ENCODE results near the gene PSME2. TPM values are rescaled to one million over a fixed set of nuclear protein-coding genes. Genes with fewer than 3 reads are reported as not detected.

Gene PSME2
- total RNA-seq, 4 donors from 2014 or later: 39.3 to 75.2 (median 47.0) TPM

GRCh38 chr14:24141097-24141880 lies 5.1 kb downstream of the PSME2 start, which contains the start of gene EMC9:
Gene EMC9, minus strand, starts transcription at chr14:24141591. Its CDS starts 287 bp downstream, at chr14:24141304.
- peak; percentile 100 for DNase-seq (ENCODE audit: low spot score in 2 of 2)
- Histone ChIP-seq H3K9me3 (no peaks in the 10 kb centered on the region), H3K4me1 (peaks cover 61% of the 10 kb centered on the region), H3K27me3 (no peaks in the 10 kb centered on the region), H3K4me3 (peak within 1 kb of the TSS; percentile 76), H3K36me3 (peaks cover 32% of the 10 kb centered on the region), H3K27ac (peak within 1 kb of the TSS; percentile 89)
- 0% methylated on average over 40 of the region's 65 CpGs for WGBS
- TF ChIP-seq, protein P1, sequence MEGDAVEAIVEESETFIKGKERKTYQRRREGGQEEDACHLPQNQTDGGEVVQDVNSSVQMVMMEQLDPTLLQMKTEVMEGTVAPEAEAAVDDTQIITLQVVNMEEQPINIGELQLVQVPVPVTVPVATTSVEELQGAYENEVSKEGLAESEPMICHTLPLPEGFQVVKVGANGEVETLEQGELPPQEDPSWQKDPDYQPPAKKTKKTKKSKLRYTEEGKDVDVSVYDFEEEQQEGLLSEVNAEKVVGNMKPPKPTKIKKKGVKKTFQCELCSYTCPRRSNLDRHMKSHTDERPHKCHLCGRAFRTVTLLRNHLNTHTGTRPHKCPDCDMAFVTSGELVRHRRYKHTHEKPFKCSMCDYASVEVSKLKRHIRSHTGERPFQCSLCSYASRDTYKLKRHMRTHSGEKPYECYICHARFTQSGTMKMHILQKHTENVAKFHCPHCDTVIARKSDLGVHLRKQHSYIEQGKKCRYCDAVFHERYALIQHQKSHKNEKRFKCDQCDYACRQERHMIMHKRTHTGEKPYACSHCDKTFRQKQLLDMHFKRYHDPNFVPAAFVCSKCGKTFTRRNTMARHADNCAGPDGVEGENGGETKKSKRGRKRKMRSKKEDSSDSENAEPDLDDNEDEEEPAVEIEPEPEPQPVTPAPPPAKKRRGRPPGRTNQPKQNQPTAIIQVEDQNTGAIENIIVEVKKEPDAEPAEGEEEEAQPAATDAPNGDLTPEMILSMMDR (IDR thresholded peaks at IDR 0.05): peak; percentile 54 to 78
- TF ChIP-seq POLR2A (IDR thresholded peaks at IDR 0.05): no peak
- TF ChIP-seq POLR2AphosphoS5 (IDR thresholded peaks at IDR 0.05): peak in 2 of 3 donors; percentile 9 to 45

DNA sequence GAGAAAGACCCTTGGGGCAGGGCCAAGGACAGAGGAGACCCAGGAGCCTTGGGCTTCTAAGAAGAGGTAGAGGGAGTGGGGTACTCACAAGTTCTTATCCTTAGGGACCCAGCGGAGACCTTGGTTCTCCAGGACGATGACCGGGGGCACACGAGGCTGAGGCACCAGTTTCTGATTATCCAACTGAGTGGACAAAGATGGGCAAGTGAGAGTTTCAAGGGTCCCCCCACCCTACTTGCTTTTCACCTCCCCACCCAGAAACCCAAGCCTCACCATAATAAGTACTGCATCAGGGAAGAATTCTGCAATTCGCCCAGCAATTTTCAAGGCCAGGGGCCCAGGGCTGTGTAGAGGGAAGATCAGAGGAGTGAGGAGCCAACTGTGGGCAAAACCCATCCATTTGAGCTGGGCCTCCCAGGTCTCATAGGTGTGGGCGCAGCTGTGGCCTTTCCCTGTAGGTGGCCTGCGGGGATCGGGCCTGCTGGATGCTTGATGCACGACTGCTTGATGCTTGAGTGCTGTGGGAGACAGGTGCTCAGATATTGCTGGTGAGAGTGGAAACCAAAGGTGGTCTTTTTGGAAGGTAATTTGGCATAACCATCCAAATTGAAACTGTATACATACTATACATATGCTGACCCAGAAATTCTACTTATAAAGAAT lies 7.0 kb downstream of the PSME2 start:
- Histone ChIP-seq H3K27me3 (no peaks in the 10 kb centered on the region), H3K27ac (no peak overlapping the region), H3K36me3 (peaks cover 32% of the 10 kb centered on the region), H3K4me1 (peaks cover 54% of the 10 kb centered on the region), H3K9me3 (no peaks in the 10 kb centered on the region), H3K4me3 (peak overlapping the region; percentile 76)
- WGBS: 86% methylated on average over 9 of the region's 9 CpGs
- DNase-seq (ENCODE audit: low spot score in 2 of 2): no peak
- TF ChIP-seq, protein P1 (IDR thresholded peaks at IDR 0.05): no peak
- TF ChIP-seq POLR2AphosphoS5 (IDR thresholded peaks at IDR 0.05): no peak
- no peak for TF ChIP-seq EP300 (IDR thresholded peaks at IDR 0.05)
- no peak for TF ChIP-seq POLR2A (IDR thresholded peaks at IDR 0.05)

DNA sequence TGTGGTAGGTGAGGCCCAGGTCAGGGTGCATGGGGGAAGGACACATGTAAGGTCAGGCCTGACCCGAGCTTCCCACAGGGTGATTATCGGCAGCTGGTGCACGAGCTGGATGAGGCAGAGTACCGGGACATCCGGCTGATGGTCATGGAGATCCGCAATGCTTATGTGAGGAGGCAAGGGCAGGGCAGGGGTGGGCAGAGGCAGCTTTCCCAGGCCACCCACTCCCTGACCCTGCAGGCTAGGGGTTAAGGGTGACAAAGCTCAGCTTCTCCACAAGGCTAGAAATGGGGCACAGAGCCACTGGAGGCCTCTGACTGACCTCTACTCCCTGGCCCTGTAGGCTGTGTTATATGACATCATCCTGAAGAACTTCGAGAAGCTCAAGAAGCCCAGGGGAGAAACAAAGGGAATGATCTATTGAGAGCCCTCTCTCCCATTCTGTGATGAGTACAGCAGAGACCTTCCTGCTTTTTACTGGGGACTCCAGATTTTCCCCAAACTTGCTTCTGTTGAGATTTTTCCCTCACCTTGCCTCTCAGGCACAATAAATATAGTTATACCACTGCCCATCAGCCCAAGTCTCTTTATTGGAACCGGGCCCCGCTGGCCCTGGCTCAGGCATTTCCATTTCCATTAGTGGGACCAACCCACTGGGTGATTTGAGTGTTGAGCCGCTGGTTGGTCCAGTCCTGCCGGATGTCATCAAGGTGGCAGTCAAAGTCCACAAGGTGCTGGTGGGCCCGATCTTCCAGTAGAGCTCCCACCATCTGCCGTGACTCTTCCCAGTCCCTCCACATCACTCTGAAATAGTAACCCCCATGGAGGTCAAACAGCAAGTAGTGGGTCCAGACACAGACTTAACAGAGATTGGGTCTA lies 7.8 kb downstream of the PSME2 start:
- Histone ChIP-seq H3K4me3 (no peak overlapping the region), H3K27me3 (no peaks in the 10 kb centered on the region), H3K36me3 (peaks cover 28% of the 10 kb centered on the region), H3K4me1 (peaks cover 54% of the 10 kb centered on the region), H3K9me3 (no peaks in the 10 kb centered on the region), H3K27ac (no peak overlapping the region)
- no peak for DNase-seq (ENCODE audit: low spot score in 2 of 2)
- WGBS: 81% methylated on average over 13 of the region's 13 CpGs
- TF ChIP-seq POLR2AphosphoS5 (IDR thresholded peaks at IDR 0.05): no peak
- no peak for TF ChIP-seq POLR2A (IDR thresholded peaks at IDR 0.05)
- TF ChIP-seq, protein P1 (IDR thresholded peaks at IDR 0.05): no peak
- no peak for TF ChIP-seq EP300 (IDR thresholded peaks at IDR 0.05)

DNA sequence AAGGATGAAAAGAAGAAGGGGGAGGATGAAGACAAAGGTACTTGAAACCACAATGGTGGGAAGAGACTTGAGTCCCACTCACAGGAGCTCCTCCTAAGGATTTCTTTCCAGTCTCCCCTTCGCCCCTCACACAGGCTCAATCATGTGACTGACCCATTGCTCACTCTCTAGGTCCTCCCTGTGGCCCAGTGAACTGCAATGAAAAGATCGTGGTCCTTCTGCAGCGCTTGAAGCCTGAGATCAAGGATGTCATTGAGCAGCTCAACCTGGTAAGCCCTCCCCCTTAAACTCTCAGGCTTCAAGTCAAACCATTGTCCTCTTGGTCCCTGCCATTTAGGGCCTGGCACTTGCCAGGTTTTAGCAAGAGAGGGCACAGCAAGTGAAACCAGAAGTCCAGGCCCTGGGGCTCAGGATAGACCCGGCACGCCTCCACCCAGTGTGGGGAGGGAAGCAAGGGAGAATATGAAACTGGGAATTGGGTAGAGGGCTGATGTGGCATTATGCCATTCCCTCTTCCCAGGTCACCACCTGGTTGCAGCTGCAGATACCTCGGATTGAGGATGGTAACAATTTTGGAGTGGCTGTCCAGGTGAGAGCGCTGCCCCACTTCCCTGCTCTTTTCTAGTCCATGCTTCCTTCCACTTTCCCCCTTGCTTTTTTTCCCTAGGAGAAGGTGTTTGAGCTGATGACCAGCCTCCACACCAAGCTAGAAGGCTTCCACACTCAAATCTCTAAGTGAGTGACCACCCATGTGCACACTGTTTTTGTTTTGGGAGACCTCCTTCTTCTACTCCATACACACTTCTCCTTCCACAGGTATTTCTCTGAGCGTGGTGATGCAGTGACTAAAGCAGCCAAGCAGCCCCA lies 8.6 kb downstream of the PSME2 start:
- H3K27ac ChIP-seq: no peak overlapping the region
- DNase-seq (ENCODE audit: low spot score in 2 of 2): no peak
- H3K9me3 ChIP-seq: no peaks in the 10 kb centered on the region
- 85% methylated on average over 8 of the region's 8 CpGs for WGBS
- H3K27me3 ChIP-seq: no peaks in the 10 kb centered on the region
- TF ChIP-seq POLR2AphosphoS5 (IDR thresholded peaks at IDR 0.05) (no peak), EP300 (IDR thresholded peaks at IDR 0.05) (no peak), POLR2A (IDR thresholded peaks at IDR 0.05) (no peak)
- TF ChIP-seq, protein P1 (IDR thresholded peaks at IDR 0.05): no peak
- peaks cover 55% of the 10 kb centered on the region for H3K4me1 ChIP-seq
- no peak overlapping the region for H3K4me3 ChIP-seq
- H3K36me3 ChIP-seq: peaks cover 22% of the 10 kb centered on the region

Data from suprapubic skin (tissue), 4 donors.